Stimulated activated CD8-positive, alpha-beta memory T cell treated with anti-CD3 and anti-CD28 coated beads, Interleukin-12 subunit alpha, Interleukin-12 subunit beta, amount 100 ng/mL, for 1 hour (primary cell): ENCODE measurements around the gene ADPGK.
"Not testable (repeated sequence)": the region's sequence is repeated elsewhere in the genome, so short reads cannot be mapped to it uniquely, and the experiment has no call there.

Experiments
- DNase-seq: peaks from one replicate; pipeline ENCODE4 v3.0.0-alpha.2; 2020; ENCODE audit warnings: low read depth

The ADPGK gene

GRCh38 chr15:72783640-72784455 is at the start of gene ADPGK:
Gene ADPGK (minus strand): TSS chr15:72783758. CDS start chr15:72783691, 67 bp downstream.
- DNase-seq, result peak; percentile 92

DNA sequence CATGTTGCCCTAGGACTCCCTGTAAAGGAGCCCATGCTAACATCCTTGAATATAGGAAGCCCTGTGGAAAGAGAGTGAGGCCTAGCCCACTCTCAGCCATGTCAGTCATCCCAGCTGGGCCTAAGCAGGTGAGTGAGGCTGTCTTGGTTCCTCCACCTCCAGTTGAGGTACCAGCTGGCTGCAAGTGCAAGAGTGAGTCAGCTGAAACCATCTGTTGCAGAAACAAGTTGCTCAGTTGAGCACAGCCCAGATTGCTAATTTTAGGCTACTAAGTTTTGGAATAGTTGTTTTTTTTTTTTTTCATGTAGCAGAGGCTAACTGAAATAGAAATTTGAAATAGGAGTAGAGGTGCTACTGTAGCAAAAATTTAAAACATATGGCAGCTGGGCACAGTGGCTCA is 43.7 kb upstream of the ADPGK start:
- DNase-seq, result no peak

DNA sequence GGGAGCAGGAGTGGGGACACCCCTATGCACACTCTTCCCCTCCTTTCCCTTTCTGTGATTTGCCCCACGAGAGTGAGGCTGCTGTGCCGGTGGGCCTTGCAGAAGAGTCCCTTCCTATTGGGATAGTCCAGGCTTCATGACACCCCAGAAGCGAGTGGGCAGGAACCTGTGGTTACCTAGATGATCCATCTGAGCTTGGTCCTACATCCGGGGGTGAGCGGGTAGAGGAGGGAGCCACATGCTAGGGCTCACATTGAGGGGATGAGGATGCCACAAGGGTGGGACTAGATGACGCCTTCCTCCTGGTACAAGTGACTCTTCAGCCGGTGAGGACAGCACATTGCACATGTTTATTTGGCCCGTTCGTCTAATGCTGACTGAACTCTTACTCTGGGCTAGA is 43.1 kb upstream of the ADPGK start:
- no peak for DNase-seq

DNA sequence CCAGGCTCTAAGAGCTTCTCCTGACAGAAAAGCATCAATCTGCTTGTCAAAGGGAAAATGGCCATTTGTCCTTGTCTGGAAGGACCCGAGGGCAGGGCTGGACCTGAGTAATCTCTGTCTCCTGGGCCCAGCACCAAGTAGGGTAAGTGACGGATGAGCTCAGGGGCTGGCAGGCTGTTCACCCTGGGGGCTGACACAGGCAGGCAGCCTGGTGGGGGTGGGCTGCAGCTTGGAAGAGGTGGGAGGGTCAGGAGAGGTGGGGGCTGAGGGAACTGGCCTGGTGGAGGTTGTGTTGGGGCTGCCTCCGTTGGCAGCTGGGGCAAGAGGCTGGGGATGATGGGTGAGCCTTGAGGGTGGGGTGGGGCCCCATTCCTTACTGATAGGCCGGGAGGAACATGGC is 42.3 kb upstream of the ADPGK start:
- no peak for DNase-seq

DNA sequence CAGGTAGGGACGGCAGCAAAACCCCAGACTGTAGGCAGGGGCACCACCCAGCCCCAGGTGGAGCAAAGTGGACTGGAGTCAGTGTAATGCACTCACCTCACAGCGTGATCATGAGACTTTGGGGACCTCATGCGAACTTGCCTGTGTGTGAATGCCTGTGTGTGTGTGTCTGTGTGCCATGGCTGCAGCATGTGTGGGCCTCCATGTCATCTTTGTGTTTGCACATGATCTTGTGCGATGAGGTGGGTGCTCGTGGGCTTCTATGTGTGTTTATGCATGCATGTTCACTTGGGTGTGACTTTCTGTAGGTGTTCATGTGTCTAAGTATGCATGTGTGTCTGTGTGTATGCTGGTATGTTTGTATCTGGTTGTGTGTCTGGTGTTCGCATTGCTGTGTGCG is 41.2 kb upstream of the ADPGK start:
- no peak for DNase-seq

DNA sequence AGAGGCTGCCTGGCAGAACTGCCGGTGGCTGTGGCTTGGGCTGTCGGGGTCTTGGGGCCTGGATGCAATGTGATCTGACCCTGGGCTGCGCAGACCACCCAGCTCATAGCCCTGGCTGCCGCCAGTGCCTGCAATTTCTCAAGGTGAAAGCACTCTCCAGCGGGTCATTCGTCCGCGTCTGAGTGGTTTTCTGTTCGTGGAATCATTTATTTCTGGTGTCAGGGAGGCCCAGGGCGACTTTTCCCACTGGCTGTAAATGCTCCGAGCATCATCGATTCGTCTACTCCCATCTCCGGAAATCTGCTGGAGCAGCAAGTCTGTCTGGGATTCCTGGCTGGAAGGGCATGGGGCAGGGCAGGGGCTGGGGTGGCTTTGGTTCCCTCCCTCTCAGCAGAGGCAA is 40.6 kb upstream of the ADPGK start:
- no peak for DNase-seq

DNA sequence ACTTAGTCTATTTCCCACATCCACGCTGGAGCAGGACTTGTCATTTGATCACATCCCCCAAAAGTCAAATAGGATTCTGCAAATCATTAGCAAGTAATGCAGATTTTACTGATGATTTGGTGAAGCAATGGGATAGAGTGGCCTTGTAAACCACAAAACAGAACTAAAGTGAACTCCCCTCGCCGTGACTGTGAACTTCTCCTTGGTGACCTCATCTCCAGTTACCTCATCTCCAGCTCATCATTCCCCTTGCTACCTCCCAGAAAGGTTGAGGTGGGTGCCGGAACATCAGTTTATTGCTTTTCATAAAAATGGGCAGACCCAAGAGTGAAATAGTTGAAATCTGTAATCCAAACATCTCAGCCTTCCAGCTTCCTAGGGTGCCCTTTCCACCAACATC is 36.7 kb upstream of the ADPGK start:
- DNase-seq, result no peak

DNA sequence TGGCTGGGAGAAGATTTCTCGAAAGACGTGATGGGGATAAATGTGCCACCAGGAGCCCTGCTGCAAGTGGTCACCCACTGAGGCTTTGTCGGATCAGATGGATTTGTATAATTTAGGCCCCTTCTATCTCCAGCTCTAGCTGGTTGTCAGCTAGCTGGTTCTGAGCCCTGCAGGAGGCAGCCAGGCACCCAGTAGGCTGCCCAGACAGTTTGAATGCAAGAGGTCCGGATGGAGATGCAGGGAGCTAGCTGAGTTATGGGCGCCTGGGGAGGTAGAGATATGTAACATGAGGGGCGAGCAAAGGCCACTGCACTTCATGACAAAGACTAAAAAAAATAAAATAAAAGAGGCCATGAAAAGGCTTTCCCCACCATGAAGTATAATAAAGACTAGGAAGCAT is 35.1 kb upstream of the ADPGK start:
- no peak for DNase-seq

- no peak for DNase-seq
Observed at GRCh38 chr15:72813345-72814004, 29.9 kb upstream of the ADPGK start.

GRCh38 chr15:72809329-72809728 is 25.8 kb upstream of the ADPGK start:
- DNase-seq, result no peak

GRCh38 chr15:72807346-72807745 is 23.8 kb upstream of the ADPGK start:
- DNase-seq, result not testable (repeated sequence)

- DNase-seq, result no peak
Observed at GRCh38 chr15:72803006-72803405, 19.4 kb upstream of the ADPGK start.

- no peak for DNase-seq
Observed at GRCh38 chr15:72801590-72802325, 18.2 kb upstream of the ADPGK start.

DNA sequence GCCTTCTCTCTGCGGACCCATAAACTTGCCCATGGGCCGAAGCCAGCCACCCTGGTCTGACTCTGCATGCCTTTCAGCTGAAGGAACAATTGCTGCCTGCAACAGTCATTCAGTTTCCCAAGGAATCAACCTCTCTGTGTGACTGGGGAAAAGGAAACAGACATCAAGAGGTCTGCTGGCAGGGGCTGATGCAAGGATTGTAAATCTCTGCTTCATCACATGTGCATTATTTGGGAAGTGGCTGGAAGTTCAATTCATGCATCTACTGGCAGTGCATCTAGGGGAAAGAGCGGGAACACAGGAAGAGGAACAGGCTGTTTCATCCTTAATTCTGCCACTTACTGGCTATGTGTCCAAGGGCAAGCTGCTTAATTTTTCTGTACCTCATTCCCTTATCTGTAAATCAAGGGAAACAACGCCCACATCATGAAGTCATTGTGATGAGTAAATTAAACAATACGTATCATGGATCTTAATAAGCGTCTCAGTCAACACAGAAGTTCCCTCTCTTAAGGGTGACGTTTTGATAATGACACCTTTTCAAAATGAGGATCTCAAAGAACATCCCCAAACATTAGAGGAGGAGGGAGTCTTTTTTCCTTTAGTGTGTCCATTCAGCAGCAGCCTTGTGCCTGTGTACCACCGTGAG is 17.4 kb upstream of the ADPGK start:
- no peak for DNase-seq

GRCh38 chr15:72797834-72798233 is 14.3 kb upstream of the ADPGK start:
- DNase-seq, result no peak

DNA sequence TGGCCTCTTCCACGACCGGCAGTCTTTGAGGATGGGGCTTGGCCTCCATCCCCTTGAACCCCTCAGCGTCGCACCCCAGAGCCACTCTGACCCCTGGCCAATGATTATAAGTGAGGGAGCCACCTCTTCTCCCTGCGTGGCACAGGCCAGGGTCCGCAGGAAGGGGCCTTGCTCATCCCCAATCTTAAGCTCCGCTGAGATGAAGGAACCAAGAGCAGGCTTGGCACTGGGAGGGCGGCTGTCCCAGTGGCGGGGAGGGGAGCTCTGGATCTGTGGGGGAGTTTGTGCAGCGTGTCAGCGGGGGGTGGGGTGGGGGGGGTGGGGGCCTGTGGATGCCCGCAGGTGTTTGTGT is 13.8 kb upstream of the ADPGK start:
- no peak for DNase-seq

DNA sequence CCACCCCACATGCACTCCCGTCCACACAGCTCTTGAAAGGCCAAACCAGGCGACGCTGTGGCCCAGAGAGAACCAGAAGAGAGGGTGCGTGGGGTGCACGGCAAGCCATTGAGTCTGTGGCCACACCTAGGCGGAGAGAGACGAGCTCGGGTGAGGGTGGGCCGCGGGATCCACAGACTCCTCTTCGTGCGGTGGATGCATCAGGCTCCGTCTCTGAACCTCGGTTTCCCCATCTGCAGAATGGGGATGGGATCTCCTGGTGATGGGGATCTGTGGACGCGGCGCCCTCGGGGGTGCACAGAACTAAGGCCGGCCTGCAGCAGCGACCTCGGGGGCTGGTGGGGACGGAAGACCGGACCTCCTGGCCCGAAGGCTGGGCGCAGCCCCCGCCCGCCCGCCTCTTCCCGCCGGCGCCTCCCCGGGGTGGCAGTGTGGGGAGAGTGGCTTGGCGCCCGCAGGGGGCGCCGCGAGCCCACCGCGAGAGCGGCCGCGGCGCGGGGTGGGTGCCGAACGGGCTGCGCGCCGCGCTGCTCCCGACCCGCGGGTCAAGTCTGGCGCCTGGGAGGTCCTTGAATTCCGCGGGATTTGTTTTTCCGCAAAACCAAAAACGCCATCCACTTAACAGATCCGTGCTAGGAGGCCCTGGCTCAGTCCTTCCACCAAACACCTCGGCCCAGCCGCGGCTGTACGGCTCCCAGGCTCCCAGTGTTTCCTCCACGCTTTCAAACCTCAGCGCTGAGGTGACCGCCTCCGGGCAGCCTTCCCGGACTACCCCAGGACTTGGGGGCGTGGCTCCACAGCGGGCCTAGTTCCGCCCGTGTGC is 13.2 kb upstream of the ADPGK start:
- DNase-seq, result no peak

- no peak for DNase-seq
Observed at GRCh38 chr15:72796210-72796514, 12.6 kb upstream of the ADPGK start.

GRCh38 chr15:72793766-72794660 is 10.5 kb upstream of the ADPGK start:
- DNase-seq, result no peak

DNA sequence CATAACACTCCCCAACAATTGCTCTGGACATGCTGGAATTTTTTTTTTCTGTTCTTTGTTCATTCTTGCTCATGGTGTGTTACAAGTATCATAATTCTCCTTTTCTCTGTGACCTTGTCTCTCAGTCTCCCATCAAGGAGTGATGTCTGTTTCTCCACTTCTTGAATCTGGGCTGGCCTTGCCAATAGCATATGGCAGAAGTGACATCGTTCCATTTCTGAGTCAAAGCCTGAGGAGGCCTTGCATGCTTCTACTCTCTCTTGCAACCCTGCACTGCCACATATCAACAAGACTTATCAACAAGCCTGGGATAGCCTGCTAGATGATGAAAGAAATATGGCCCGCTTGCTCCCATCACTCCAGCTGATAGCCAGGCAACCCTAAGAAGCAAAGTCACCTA is 8.9 kb upstream of the ADPGK start:
- no peak for DNase-seq
